ENCODE measurements around the gene ADAMTSL4.
"Not testable (repeated sequence)": the region's sequence is repeated elsewhere in the genome, so short reads cannot be mapped to it uniquely, and the experiment has no call there.

ADAMTSL4 gene

DNA sequence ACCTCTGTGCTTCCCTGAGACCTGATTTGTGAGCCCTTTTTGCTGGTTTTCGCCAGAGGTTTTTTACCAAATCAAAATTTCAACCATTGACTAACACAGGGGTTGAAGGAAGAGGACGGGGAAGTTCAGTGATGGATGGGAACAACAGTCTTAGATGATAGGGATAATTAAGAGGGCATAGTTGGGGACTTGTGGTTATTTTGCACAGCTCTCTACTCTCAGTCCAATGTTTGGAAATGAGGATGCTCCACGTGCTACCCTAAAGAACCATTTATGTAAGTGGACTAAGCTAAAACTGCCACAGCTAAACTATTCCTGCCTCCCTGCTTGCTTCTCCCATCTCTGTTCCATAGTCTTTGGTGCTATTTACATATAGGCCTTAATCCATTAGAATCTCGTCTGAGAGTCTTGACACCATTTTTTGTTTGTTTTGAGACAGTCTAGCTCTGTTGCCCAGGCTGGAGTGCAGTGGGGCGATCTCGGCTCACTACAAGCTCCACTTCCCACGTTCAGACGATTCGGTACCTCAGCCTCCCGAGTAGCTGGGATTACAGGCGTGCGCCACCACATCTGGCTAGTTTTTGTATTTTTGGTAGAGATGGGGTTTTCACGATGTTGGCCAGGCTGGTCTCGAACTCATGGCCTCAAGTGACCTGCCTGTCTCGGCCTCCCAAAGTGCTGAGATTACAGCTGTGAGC is 30.9 kb downstream of the ADAMTSL4 start:
- in situ Hi-C loops (cut with MboI; ENCODE audit: low sequenced_read_pairs), result no loop called here

GRCh38 chr1:150580966-150581365 is 31.8 kb downstream of the ADAMTSL4 start:
- in situ Hi-C loops (cut with MboI; ENCODE audit: low sequenced_read_pairs), result not testable (repeated sequence)

GRCh38 chr1:150581437-150581836 is 32.2 kb downstream of the ADAMTSL4 start:
- in situ Hi-C loops (cut with MboI; ENCODE audit: low sequenced_read_pairs), result not testable (repeated sequence)

DNA sequence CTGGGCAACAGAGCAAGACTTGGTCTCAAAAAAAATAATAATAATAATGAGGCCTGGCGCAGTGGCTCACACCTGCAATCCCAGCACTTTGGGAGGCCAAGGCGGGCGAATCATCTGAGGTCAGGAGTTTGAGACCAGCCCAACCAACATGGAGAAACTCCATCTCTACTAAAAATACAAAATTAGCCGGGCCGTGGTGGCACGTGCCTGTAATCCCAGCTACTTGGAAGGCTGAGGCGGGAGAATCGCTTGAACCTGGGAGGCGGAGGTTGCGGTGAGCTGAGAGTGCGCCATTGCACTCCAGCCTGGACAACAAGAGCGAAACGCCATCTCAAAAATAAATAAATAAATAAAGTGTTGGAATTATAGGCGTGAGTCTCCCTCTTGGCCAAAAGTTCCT is 32.8 kb downstream of the ADAMTSL4 start:
- in situ Hi-C loops (cut with MboI; ENCODE audit: low sequenced_read_pairs), result not testable (repeated sequence)

DNA sequence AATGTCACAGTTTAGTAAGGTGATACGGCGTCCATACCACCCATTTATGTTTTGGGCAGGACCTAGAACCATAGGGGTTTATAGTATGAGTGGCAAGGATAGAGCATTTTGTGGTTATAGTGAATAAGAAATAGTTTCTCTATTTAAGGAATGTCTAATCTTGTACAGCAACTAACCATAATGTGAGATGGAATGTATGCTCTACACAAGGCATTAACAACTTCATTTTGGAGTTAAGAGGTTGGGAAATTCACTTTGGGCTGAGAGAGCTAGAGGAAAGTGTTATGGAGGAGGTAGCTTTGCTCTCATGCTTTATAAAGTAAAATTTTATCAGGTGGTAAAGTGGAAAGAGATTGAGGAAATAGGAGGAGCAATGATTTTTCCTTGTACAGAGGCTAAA is 33.2 kb downstream of the ADAMTSL4 start:
- in situ Hi-C loops (cut with MboI; ENCODE audit: low sequenced_read_pairs), result no loop called here

DNA sequence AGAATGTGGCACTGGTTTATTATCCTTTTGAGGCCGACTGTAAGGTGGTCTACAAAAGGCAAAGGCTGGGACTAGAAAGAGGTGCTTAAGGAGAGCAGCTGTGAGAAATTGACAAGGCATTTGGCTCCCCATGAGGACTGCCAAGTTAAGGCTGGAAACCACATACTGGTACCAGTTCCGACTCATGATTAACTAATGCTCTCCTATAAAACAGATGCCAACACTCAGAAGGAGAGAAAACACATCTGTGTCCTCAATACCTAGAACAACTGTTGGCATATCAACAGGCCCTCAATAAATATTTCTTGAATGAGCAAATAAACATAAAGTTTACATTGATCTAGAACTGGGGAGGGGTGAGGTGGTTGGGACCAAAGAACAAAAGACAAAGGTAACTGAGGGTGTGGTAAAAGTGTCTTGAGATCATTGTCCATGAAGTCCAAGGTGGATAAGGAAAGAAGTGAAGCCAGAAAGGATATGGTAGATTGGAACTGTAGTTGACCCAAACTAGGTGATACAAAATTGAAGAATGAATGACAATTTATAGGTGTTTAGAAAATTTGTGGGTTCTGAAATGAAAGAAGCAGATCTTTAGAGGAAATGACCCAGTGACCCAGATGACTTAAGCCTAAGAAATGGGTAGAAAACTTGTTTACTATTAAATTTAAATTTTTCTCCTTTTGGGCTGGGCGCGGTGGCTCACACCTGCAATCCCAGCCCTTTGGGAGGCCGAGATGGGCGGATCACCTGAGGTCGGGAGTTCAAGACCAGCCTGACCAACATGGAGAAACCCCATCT is 47.1 kb downstream of the ADAMTSL4 start:
- in situ Hi-C loops (cut with MboI; ENCODE audit: low sequenced_read_pairs), result no loop called here

- in situ Hi-C loops (cut with MboI; ENCODE audit: low sequenced_read_pairs), result no loop called here
These were observed 47.8 kb downstream of the ADAMTSL4 start for GRCh38 chr1:150596976-150597375.

- in situ Hi-C loops (cut with MboI; ENCODE audit: low sequenced_read_pairs), result not testable (repeated sequence)
These were observed 49.1 kb downstream of the ADAMTSL4 start for GRCh38 chr1:150598346-150598745.

DNA sequence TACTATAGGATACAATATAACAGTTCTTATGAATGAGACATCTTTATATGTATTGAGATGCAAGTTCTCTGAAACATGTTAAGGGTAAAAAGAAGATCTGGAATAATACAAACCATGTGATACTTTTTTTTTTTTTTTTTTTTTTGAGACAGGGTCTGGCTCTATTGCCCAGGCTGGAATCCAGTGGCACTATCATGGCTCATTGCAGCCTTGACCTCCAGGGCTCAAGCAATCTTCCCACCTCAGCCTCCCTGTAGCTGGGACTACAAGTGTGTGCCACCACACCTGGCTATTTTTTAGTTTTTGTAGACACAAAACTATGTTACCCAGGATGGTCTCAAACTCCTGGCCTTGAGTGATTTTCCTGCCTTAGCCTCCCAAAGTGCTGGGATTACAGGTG is 52.3 kb downstream of the ADAMTSL4 start:
- in situ Hi-C loops (cut with MboI; ENCODE audit: low sequenced_read_pairs), result no loop called here

DNA sequence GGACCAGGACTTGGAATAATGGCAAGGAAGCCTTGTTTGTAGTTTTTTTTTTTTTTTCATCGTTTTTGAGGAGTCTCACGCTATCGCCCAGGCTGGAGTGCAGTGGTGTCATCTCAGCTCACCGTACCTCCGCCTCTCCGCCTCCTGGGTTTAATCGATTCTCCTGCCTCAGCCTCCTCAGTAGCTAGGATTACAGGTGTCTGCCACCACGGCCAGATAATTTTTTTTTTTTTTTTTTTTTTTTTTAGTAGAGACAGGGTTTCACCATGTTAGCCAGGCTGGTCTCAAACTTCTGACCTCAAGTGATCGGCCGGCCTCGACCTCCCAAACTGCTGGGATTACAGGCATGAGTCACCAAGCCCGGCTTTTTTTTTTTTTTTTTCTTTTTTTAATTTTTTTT is 53.2 kb downstream of the ADAMTSL4 start:
- in situ Hi-C loops (cut with MboI; ENCODE audit: low sequenced_read_pairs), result not testable (repeated sequence)

GRCh38 chr1:150603711-150604110 is 54.5 kb downstream of the ADAMTSL4 start:
- in situ Hi-C loops (cut with MboI; ENCODE audit: low sequenced_read_pairs), result no loop called here

DNA sequence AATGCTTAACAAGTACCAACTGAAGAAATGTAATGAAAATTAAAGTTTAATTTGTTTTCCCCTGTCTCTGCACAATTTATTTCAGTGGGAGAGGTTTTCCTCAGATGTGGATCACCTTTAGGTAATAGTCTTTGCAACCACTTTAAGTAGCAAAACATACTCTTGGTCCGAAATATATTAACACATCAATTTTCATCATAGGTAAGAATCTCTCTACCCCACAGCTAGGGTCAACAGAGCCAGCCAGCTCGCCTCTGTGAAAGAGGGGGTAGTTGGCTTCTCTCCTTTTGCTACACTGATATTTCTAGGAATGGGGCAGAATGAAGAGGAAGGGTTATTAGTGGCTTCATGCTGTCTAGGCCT is 55.0 kb downstream of the ADAMTSL4 start:
- in situ Hi-C loops (cut with MboI; ENCODE audit: low sequenced_read_pairs), result no loop called here

DNA sequence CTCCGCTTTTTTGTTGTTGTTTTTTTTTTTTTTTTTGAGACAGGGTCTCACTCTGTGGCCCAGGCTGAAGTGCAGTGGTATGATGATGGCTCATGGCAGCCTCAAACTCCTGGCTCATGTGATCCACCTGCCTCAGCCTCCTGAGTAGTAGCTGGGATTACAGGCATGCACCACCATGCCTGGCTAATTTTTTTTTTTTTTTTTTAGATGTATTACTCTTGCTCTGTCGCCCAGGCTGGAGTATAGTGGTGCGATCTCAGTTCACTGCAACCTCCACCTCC is 56.2 kb downstream of the ADAMTSL4 start:
- in situ Hi-C loops (cut with MboI; ENCODE audit: low sequenced_read_pairs), result not testable (repeated sequence)

DNA sequence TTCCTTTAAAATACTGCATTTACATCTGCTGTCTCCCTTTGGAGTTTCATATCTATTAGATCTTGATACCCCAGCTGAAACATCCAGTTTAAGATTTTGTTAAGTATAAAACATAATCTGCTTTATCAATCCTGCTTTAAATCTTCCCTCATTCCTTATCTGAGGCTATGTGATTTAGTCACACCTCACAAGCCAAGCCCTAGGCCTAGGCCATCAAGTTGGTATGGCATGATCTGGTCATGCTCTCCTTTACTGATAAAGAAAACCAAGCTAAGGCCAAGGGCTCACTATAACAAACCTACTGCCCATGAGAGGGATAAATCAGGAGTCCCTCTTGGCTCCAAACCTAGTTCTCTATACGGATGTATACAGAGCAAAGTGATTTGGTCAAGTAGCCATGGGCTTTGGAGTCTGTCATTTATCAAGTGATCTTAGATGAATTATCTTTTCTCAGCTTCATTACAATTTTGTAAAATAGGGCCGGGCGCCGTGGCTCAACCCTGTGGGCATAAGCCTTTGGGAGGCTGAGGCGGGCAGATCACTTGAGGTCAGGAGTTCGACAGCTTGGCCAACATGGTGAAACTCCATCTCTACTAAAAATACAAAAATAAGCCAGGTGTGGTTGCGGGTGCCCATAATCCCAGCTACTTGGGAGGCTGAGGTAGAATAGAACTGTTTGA is 57.4 kb downstream of the ADAMTSL4 start:
- in situ Hi-C loops (cut with MboI; ENCODE audit: low sequenced_read_pairs), result no loop called here

GRCh38 chr1:150609732-150610131 is 60.5 kb downstream of the ADAMTSL4 start:
- in situ Hi-C loops (cut with MboI; ENCODE audit: low sequenced_read_pairs), result no loop called here
